GM13976 (cell line): ENCODE data around the gene POTEI.
A peak's percentile ranks its signal among the peaks of the same experiment; 100 is the strongest.
"Not testable (repeated sequence)": the region's sequence is repeated elsewhere in the genome, so short reads cannot be mapped to it uniquely, and the experiment has no call there.

Source experiments
- DNase-seq: peaks from one replicate; pipeline ENCODE4 v3.0.0; 2012; ENCODE audit warnings: low spot score
- CTCF ChIP-seq: IDR thresholded peaks from 2 replicates; pipeline ENCODE4 v1.5.1; 2012; ENCODE audit warnings: borderline replicate concordance, mild to moderate bottlenecking; ENCODE audit not compliant: insufficient read depth; ENCODE audit errors: extremely low read depth, missing control alignments, control extremely low read depth
- in situ Hi-C: fragments of 300-500 bp; cut with MboI; formaldehyde crosslinking; loops from one replicate; pipeline ENCODE4 v1.12.0; 2022; ENCODE audit warnings: low sequenced_read_pairs, mixed read lengths, inconsistent platforms; ENCODE audit not compliant: unreplicated experiment

The POTEI gene

GRCh38 chr2:130510807-130511746 is 1.9 kb upstream of the POTEI start:
- in situ Hi-C loops, DNase-seq: not testable (repeated sequence)

- DNase-seq, in situ Hi-C loops: not testable (repeated sequence)
Observed at GRCh38 chr2:130491073-130491472, 18.1 kb downstream of the POTEI start.

GRCh38 chr2:130455413-130455812 is 53.7 kb downstream of the POTEI start:
- DNase-seq, in situ Hi-C loops: not testable (repeated sequence)

GRCh38 chr2:130454712-130455083 is 54.4 kb downstream of the POTEI start:
- in situ Hi-C loops, DNase-seq: not testable (repeated sequence)

- in situ Hi-C loops, DNase-seq: not testable (repeated sequence)
Observed at GRCh38 chr2:130453955-130454711, 55.0 kb downstream of the POTEI start.

- DNase-seq, in situ Hi-C loops: not testable (repeated sequence)
Observed at GRCh38 chr2:130452897-130453296, 56.2 kb downstream of the POTEI start.

- in situ Hi-C loops, DNase-seq: not testable (repeated sequence)
Observed at GRCh38 chr2:130451823-130452222, 57.3 kb downstream of the POTEI start.

- DNase-seq, in situ Hi-C loops: not testable (repeated sequence)
Observed at GRCh38 chr2:130451278-130451677, 57.9 kb downstream of the POTEI start.

- in situ Hi-C loops, DNase-seq: not testable (repeated sequence)
Observed at GRCh38 chr2:130450366-130450765, 58.8 kb downstream of the POTEI start.

- TF ChIP-seq CTCF, result peak; percentile 64
Observed at GRCh38 chr2:130427631-130428030, 81.5 kb downstream of the POTEI start.

GRCh38 chr2:130418845-130419244 is 90.3 kb downstream of the POTEI start:
- in situ Hi-C loops, DNase-seq: not testable (repeated sequence)

More at GRCh38 chr2:130427631-130428030, 81.5 kb downstream of the POTEI start:
- in situ Hi-C loops, DNase-seq: not testable (repeated sequence)

- DNase-seq, in situ Hi-C loops: not testable (repeated sequence)
Observed at GRCh38 chr2:130416693-130417092, 92.4 kb downstream of the POTEI start.
